ENCODE measurements around the gene ZNF385C. TPM values are rescaled to one million over a fixed set of nuclear protein-coding genes. Genes with fewer than 3 reads are reported as not detected.

The ZNF385C gene
- total RNA-seq, 2 donors from 2014 or later = 1.3 TPM; not detected in 1

DNA sequence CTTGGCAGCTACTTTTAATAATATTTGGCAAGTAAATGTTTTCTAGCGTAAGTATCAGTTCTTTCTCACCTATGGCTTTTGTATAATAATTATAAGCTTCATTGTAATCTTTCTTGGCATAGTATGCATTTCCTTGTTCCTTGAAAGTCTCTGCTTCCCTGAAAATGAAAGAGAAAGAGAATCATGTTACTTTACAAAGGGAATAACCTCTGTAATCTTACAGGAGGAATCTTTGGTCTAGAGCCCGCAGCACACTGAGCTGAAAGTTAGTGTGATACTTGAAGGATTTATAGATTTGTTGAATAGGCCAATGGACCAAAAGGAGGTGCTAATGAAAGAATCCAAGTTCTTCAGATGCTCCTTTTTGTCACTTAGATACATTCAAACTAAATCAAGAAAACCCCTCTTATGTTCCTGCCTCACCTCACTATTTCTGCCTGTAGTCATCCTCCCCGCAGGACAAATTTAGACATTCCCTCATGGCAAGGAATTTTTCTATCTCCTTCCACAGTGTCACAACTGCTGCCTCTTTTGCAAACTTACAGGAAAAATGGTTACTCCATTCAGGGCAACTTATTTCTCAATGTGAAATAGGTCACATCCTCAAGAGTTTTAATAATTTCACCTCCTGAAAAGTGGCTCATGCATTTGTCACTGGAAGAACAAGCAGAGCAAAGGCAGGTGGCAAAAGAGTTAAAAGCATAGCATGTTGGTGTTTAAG is 97.7 kb downstream of the ZNF385C start:
- intact Hi-C loops (cut with DNase I) = no loop called here
- no peak overlapping the region for H3K27ac ChIP-seq
- ATAC-seq (no peak), DNase-seq (no peak)
- TF ChIP-seq POLR2A (IDR thresholded peaks at IDR 0.05) = no peak
- TF ChIP-seq, protein P1, sequence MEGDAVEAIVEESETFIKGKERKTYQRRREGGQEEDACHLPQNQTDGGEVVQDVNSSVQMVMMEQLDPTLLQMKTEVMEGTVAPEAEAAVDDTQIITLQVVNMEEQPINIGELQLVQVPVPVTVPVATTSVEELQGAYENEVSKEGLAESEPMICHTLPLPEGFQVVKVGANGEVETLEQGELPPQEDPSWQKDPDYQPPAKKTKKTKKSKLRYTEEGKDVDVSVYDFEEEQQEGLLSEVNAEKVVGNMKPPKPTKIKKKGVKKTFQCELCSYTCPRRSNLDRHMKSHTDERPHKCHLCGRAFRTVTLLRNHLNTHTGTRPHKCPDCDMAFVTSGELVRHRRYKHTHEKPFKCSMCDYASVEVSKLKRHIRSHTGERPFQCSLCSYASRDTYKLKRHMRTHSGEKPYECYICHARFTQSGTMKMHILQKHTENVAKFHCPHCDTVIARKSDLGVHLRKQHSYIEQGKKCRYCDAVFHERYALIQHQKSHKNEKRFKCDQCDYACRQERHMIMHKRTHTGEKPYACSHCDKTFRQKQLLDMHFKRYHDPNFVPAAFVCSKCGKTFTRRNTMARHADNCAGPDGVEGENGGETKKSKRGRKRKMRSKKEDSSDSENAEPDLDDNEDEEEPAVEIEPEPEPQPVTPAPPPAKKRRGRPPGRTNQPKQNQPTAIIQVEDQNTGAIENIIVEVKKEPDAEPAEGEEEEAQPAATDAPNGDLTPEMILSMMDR (IDR thresholded peaks at IDR 0.05) = no peak
- WGBS, 2 donors = 81 to 82% methylated on average over 3 of the region's 3 CpGs
- peaks cover 10 to 21% of the 10 kb centered on the region in 2 donors for H3K36me3 ChIP-seq (replicated peaks in 1 of 2; ENCODE audit: insufficient read depth in 1 of 2, low read depth in 2 of 2)
- peaks cover 7% of the 10 kb centered on the region for H3K4me1 ChIP-seq
- no peaks in the 10 kb centered on the region for H3K27me3 ChIP-seq
- no peak overlapping the region for H3K4me3 ChIP-seq
- no peaks in the 10 kb centered on the region for H3K9me3 ChIP-seq

DNA sequence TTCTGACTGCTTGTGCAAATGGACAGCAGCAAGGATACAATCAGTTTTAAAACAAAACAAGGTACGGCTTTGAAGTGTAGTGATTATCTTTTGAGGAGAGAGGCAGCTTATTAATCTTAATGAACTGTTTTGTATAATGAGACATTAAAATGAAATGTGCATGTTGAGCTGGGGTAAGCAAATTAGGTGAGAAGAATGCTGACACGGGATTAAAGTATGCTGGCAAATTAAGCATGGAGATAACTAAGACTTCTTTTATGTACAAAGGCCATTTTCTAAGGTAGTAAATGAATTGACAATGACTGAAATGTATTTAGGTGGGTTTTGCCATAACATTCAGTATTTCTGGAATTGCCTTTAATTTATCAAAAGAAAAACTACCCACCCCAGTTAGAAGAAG is 99.8 kb downstream of the ZNF385C start:
- Histone ChIP-seq H3K27me3 (no peaks in the 10 kb centered on the region), H3K36me3 (replicated peaks in 1 of 2; ENCODE audit: insufficient read depth in 1 of 2, low read depth in 2 of 2) (peaks cover 18 to 27% of the 10 kb centered on the region in 2 donors), H3K4me1 (peaks cover 7% of the 10 kb centered on the region), H3K9me3 (no peaks in the 10 kb centered on the region), H3K27ac (no peak overlapping the region), H3K4me3 (no peak overlapping the region)
- intact Hi-C loops (cut with DNase I) = no loop called here
- ATAC-seq = no peak
- WGBS, 2 donors = 19 to 33% methylated on average over 2 of the region's 2 CpGs
- TF ChIP-seq, protein P1 (IDR thresholded peaks at IDR 0.05) = no peak
- TF ChIP-seq POLR2A (IDR thresholded peaks at IDR 0.05) = no peak
- no peak for DNase-seq

DNA sequence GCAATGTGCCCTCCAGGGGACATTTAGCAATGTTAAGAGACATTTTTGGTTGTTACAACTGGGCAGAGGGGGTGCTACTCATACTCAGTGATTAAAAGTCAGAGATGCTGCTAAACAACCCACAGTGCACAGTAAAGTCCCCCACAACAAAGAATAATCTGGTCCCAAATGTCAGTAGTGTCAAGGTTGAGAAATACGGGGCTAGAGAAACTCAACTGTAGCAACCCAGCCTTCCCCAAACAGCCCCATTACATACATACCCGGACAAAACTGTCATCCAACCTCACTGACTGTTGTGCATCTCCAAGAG is 101.5 kb downstream of the ZNF385C start:
- H3K27ac ChIP-seq = no peak overlapping the region
- H3K9me3 ChIP-seq = no peaks in the 10 kb centered on the region
- H3K27me3 ChIP-seq = no peaks in the 10 kb centered on the region
- no peaks in the 10 kb centered on the region for H3K4me1 ChIP-seq
- DNase-seq = no peak
- no peak for TF ChIP-seq POLR2A (IDR thresholded peaks at IDR 0.05)
- TF ChIP-seq, protein P1 (IDR thresholded peaks at IDR 0.05) = no peak
- intact Hi-C loops (cut with DNase I) = no loop called here
- 84 to 94% methylated on average over 2 of the region's 2 CpGs for WGBS, 2 donors
- ATAC-seq = no peak
- H3K4me3 ChIP-seq = no peak overlapping the region
- H3K36me3 ChIP-seq (replicated peaks in 1 of 2; ENCODE audit: insufficient read depth in 1 of 2, low read depth in 2 of 2) = peaks cover 18 to 33% of the 10 kb centered on the region in 2 donors

DNA sequence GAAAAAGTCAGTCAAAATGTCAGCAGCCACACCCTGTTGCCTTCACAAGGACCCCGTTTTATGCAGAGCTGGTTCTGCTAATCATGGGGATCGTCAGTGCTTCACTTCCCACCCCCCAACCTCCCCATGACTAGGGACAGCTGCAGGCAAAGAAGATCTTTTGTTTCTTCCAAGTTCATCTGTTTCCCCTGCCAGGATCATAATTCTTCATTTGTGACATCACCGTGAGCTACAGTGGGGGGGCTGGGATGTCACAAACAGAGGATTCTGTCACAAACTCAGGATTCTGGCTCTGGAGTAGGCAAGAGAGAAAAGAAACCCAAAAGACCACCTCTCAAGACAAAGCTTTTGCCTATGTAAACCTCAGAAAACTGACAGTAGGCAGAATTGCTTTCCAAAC is 105.7 kb downstream of the ZNF385C start:
- Histone ChIP-seq H3K36me3 (replicated peaks in 1 of 2; ENCODE audit: insufficient read depth in 1 of 2, low read depth in 2 of 2) (peaks cover 18 to 47% of the 10 kb centered on the region in 2 donors), H3K27ac (no peak overlapping the region), H3K4me1 (no peaks in the 10 kb centered on the region), H3K9me3 (no peaks in the 10 kb centered on the region), H3K27me3 (no peaks in the 10 kb centered on the region), H3K4me3 (no peak overlapping the region)
- ATAC-seq (no peak), DNase-seq (no peak)
- no peak for TF ChIP-seq POLR2A (IDR thresholded peaks at IDR 0.05)
- TF ChIP-seq, protein P1 (IDR thresholded peaks at IDR 0.05) = no peak
- 78 to 96% methylated on average over 3 of the region's 3 CpGs for WGBS, 2 donors
- intact Hi-C loops (cut with DNase I) = no loop called here

Measured in body of pancreas (tissue), 4 donors.